ENCODE measurements around the gene CASZ1.

GRCh38 chr1:10647414-10648170, 148.9 kb downstream of the CASZ1 start:
- TF ChIP-seq JUN (IDR thresholded peaks at IDR 0.05), result no peak
- no peak for TF ChIP-seq POLR2AphosphoS2 (conservative IDR thresholded peaks at IDR 0.05; ENCODE audit: low read length)
- no peak for TF ChIP-seq CTCF (IDR thresholded peaks at IDR 0.05)
